ENCODE results near the gene DUSP5.

GRCh38 chr10:110507346-110507745 lies 9.6 kb downstream of the DUSP5 start:
- TF ChIP-seq CTCF (IDR thresholded peaks at IDR 0.05), result no peak
- no peak for TF ChIP-seq POLR2AphosphoS5 (IDR thresholded peaks at IDR 0.05)
- no peak for TF ChIP-seq POLR2A (IDR thresholded peaks at IDR 0.05)
- TF ChIP-seq EP300 (IDR thresholded peaks at IDR 0.05), result no peak

All from upper lobe of left lung (tissue), 4 donors.